Natural killer cell treated with Interleukin-12 subunit alpha and Interleukin-12 subunit beta and Interleukin-15 and Interleukin-18, amount 100 ng/mL, for 72 hours (primary cell): ENCODE data around the gene GRIN2C. TPM values are rescaled to one million over a fixed set of nuclear protein-coding genes. Genes with fewer than 3 reads are reported as not detected.
"Not testable (repeated sequence)": the region's sequence is repeated elsewhere in the genome, so short reads cannot be mapped to it uniquely, and the experiment has no call there.

Experiments
- ATAC-seq, 2 donors: fragments of 150-1000 bp; cut with Tn5 transposase in 1 of 2; sonication (Bioruptor Pico), chemical (Tn5 transposase) in 1 of 2; 2 replicates each; pipeline ENCODE4 v1.10.0; 2021
- DNase-seq: peaks from one replicate; pipeline ENCODE4 v3.0.0; 2022; ENCODE audit warnings: low spot score
- H3K27ac Mint-ChIP-seq, 2 donors: 1 replicate in 1 of 2; 2 replicates in 1 of 2; pipeline ENCODE4 v1.8.0; 2022; ENCODE audit warnings: mixed read lengths in 2 of 2, mild to moderate bottlenecking in 1 of 2, moderate library complexity in 1 of 2
- H3K27me3 Mint-ChIP-seq, 2 donors: 1 replicate in 1 of 2; 2 replicates in 1 of 2; pipeline ENCODE4 v1.8.0; 2022; ENCODE audit warnings: mixed read lengths in 2 of 2
- H3K36me3 Mint-ChIP-seq: one replicate; pipeline ENCODE4 v1.8.0; 2022; ENCODE audit warnings: mixed read lengths
- H3K4me1 Mint-ChIP-seq, 2 donors: 1 replicate in 1 of 2; 2 replicates in 1 of 2; pipeline ENCODE4 v1.8.0; 2022; ENCODE audit warnings: low read depth in 2 of 2, mixed read lengths in 2 of 2, mild to moderate bottlenecking in 1 of 2
- H3K4me3 Mint-ChIP-seq: one replicate; pipeline ENCODE4 v1.8.0; 2022; ENCODE audit warnings: mixed read lengths
- H3K9me3 Mint-ChIP-seq: 2 replicates; pipeline ENCODE4 v1.8.0; 2022; ENCODE audit warnings: mixed read lengths
- total RNA-seq, 2 donors: library from RNA; stranded (reverse); gene quantifications; one replicate each; pipeline ENCODE4 v1.2.3, GENCODE V29; 2022

The GRIN2C gene
- not detected for total RNA-seq

- Mint-ChIP-seq H3K27ac (no peak within 1 kb of the TSS), H3K36me3 (no peaks in the 10 kb centered on the region), H3K27me3 (peaks cover 34 to 39% of the 10 kb centered on the region in 2 donors), H3K4me3 (peak within 1 kb of the TSS; percentile 52), H3K9me3 (no peaks in the 10 kb centered on the region), H3K4me1 (peaks cover under 1 to 10% of the 10 kb centered on the region in 2 donors)
- no peak for DNase-seq
- peak in 1 of 2 donors; percentile 34 for ATAC-seq
Observed at GRCh38 chr17:74859459-74860228, at the start of gene GRIN2C. Gene GRIN2C, minus strand, starts transcription at chr17:74859885. Its CDS starts 4,793 bp downstream, at chr17:74855092.

GRCh38 chr17:74909097-74909496 lies 49.4 kb upstream of the GRIN2C start:
- not testable (repeated sequence) for H3K36me3 Mint-ChIP-seq

GRCh38 chr17:74907012-74907411 lies 47.3 kb upstream of the GRIN2C start:
- peaks cover 0 to 6% of the 10 kb centered on the region in 2 donors for H3K27me3 Mint-ChIP-seq
- H3K4me1 Mint-ChIP-seq = peaks cover 0 to 2% of the 10 kb centered on the region in 2 donors
- H3K9me3 Mint-ChIP-seq = no peaks in the 10 kb centered on the region
- no peaks in the 10 kb centered on the region for H3K36me3 Mint-ChIP-seq
- DNase-seq = no peak
- no peak overlapping the region for H3K27ac Mint-ChIP-seq
- ATAC-seq = no peak
- H3K4me3 Mint-ChIP-seq = no peak overlapping the region

More at GRCh38 chr17:74909097-74909496, 49.4 kb upstream of the GRIN2C start:
- not testable (repeated sequence) for ATAC-seq, H3K27ac Mint-ChIP-seq, H3K9me3 Mint-ChIP-seq, H3K4me3 Mint-ChIP-seq, DNase-seq, H3K4me1 Mint-ChIP-seq, H3K27me3 Mint-ChIP-seq

GRCh38 chr17:74906214-74906793 lies 46.6 kb upstream of the GRIN2C start:
- not testable (repeated sequence) for H3K9me3 Mint-ChIP-seq, H3K4me3 Mint-ChIP-seq, H3K27me3 Mint-ChIP-seq, ATAC-seq, H3K27ac Mint-ChIP-seq, H3K4me1 Mint-ChIP-seq, H3K36me3 Mint-ChIP-seq, DNase-seq

GRCh38 chr17:74904687-74905409 lies 45.2 kb upstream of the GRIN2C start:
- Mint-ChIP-seq H3K4me1 (peaks cover 0 to 2% of the 10 kb centered on the region in 2 donors), H3K27me3 (peaks cover 0 to 10% of the 10 kb centered on the region in 2 donors), H3K36me3 (no peaks in the 10 kb centered on the region), H3K27ac (no peak overlapping the region), H3K9me3 (no peaks in the 10 kb centered on the region), H3K4me3 (no peak overlapping the region)
- ATAC-seq (peak in 1 of 2 donors; percentile 24), DNase-seq (no peak)

GRCh38 chr17:74903671-74904070 lies 44.0 kb upstream of the GRIN2C start:
- no peaks in the 10 kb centered on the region for H3K9me3 Mint-ChIP-seq
- H3K27me3 Mint-ChIP-seq = peaks cover 0 to 7% of the 10 kb centered on the region in 2 donors
- ATAC-seq (no peak), DNase-seq (no peak)
- peaks cover 0 to 2% of the 10 kb centered on the region in 2 donors for H3K4me1 Mint-ChIP-seq
- H3K27ac Mint-ChIP-seq = no peak overlapping the region
- no peaks in the 10 kb centered on the region for H3K36me3 Mint-ChIP-seq
- no peak overlapping the region for H3K4me3 Mint-ChIP-seq

GRCh38 chr17:74903034-74903433 lies 43.3 kb upstream of the GRIN2C start:
- Mint-ChIP-seq H3K27me3 (peaks cover 0 to 7% of the 10 kb centered on the region in 2 donors), H3K27ac (no peak overlapping the region)

GRCh38 chr17:74901353-74902135 lies 41.9 kb upstream of the GRIN2C start:
- H3K36me3 Mint-ChIP-seq = no peaks in the 10 kb centered on the region
- peaks cover 3 to 9% of the 10 kb centered on the region in 2 donors for H3K27me3 Mint-ChIP-seq
- DNase-seq (no peak), ATAC-seq (peak in 1 of 2 donors; percentile 31)
- no peak overlapping the region for H3K4me3 Mint-ChIP-seq
- no peak overlapping the region for H3K27ac Mint-ChIP-seq
- peaks cover 0 to 2% of the 10 kb centered on the region in 2 donors for H3K4me1 Mint-ChIP-seq
- no peaks in the 10 kb centered on the region for H3K9me3 Mint-ChIP-seq

More at GRCh38 chr17:74903034-74903433, 43.3 kb upstream of the GRIN2C start:
- Mint-ChIP-seq H3K9me3 (no peaks in the 10 kb centered on the region), H3K4me3 (no peak overlapping the region), H3K4me1 (peaks cover 0 to 2% of the 10 kb centered on the region in 2 donors), H3K36me3 (no peaks in the 10 kb centered on the region)
- no peak for DNase-seq
- no peak for ATAC-seq

- H3K4me3 Mint-ChIP-seq = no peak overlapping the region
- H3K4me1 Mint-ChIP-seq = no peaks in the 10 kb centered on the region
- no peaks in the 10 kb centered on the region for H3K9me3 Mint-ChIP-seq
- peaks cover 9 to 13% of the 10 kb centered on the region in 2 donors for H3K27me3 Mint-ChIP-seq
- H3K36me3 Mint-ChIP-seq = no peaks in the 10 kb centered on the region
- no peak for DNase-seq
- H3K27ac Mint-ChIP-seq = no peak overlapping the region
- ATAC-seq = no peak
Observed at GRCh38 chr17:74900208-74900607, 40.5 kb upstream of the GRIN2C start.

GRCh38 chr17:74898376-74898946 lies 38.8 kb upstream of the GRIN2C start:
- Mint-ChIP-seq H3K9me3 (no peaks in the 10 kb centered on the region), H3K27ac (no peak overlapping the region), H3K27me3 (peaks cover 19 to 24% of the 10 kb centered on the region in 2 donors), H3K36me3 (no peaks in the 10 kb centered on the region), H3K4me3 (no peak overlapping the region), H3K4me1 (peaks cover 0 to 3% of the 10 kb centered on the region in 2 donors)
- no peak for DNase-seq
- ATAC-seq = peak in 1 of 2 donors; percentile 8

GRCh38 chr17:74893936-74894671 lies 34.4 kb upstream of the GRIN2C start:
- DNase-seq (no peak), ATAC-seq (no peak)
- H3K27ac Mint-ChIP-seq = no peak overlapping the region
- peaks cover 22 to 24% of the 10 kb centered on the region in 2 donors for H3K27me3 Mint-ChIP-seq
- no peak overlapping the region for H3K4me3 Mint-ChIP-seq
- peaks cover 0 to 3% of the 10 kb centered on the region in 2 donors for H3K4me1 Mint-ChIP-seq
- H3K36me3 Mint-ChIP-seq = no peaks in the 10 kb centered on the region
- H3K9me3 Mint-ChIP-seq = no peaks in the 10 kb centered on the region

- Mint-ChIP-seq H3K4me3 (no peak within 1 kb of the TSS), H3K27ac (no peak within 1 kb of the TSS), H3K4me1 (peaks cover 0 to 3% of the 10 kb centered on the region in 2 donors), H3K27me3 (peaks cover 22 to 24% of the 10 kb centered on the region in 2 donors), H3K9me3 (no peaks in the 10 kb centered on the region), H3K36me3 (no peaks in the 10 kb centered on the region)
- DNase-seq = no peak
- ATAC-seq = no peak
Observed at GRCh38 chr17:74892974-74893911, 33.6 kb upstream of the GRIN2C start, which contains the start of gene FADS6. Gene FADS6, minus strand, starts transcription at chr17:74893633. Its CDS starts 38 bp downstream, at chr17:74893595.
